Small intestine (tissue), 7 donors: ENCODE measurements around the gene METTL21A. TPM values are rescaled to one million over a fixed set of nuclear protein-coding genes. Genes with fewer than 3 reads are reported as not detected.

Experiments used
- DNase-seq, 2 donors: peaks; one replicate each; pipeline versions ENCODE4 v3.0.0 to v3.0.0-alpha.2; 2013
- FAIRE-seq: peaks from 2 replicates; lab custom pipeline; 2012; peaks lifted over from hg19 to GRCh38; lab: Jason Lieb, UNC
- H3K27ac ChIP-seq, 3 donors: one replicate each; pipeline ENCODE4 v1.5.1; 2013; ENCODE audit warnings: low read length in 2 of 3, mild to moderate bottlenecking in 2 of 3, control low read depth in 1 of 3, inconsistent platforms in 1 of 3, low read depth in 1 of 3, moderate library complexity in 1 of 3
- H3K27me3 ChIP-seq, 3 donors: one replicate each; pipeline ENCODE4 v1.6.1; 2013; ENCODE audit warnings: low read length in 3 of 3, inconsistent platforms in 1 of 3; ENCODE audit not compliant: control insufficient read depth in 3 of 3, insufficient read depth in 3 of 3
- H3K36me3 ChIP-seq, 3 donors: one replicate each; pipeline ENCODE4 v1.6.1; 2013; ENCODE audit warnings: low read length in 3 of 3, inconsistent platforms in 1 of 3, low read depth in 1 of 3, mild to moderate bottlenecking in 1 of 3, moderate library complexity in 1 of 3; ENCODE audit not compliant: control insufficient read depth in 3 of 3, insufficient read depth in 2 of 3
- H3K4me1 ChIP-seq, 3 donors: one replicate each; pipeline ENCODE4 v1.6.1; 2013; ENCODE audit warnings: low read length in 2 of 3, inconsistent platforms in 1 of 3, low read depth in 1 of 3, mild to moderate bottlenecking in 1 of 3, moderate library complexity in 1 of 3; ENCODE audit not compliant: control insufficient read depth in 3 of 3, insufficient read depth in 2 of 3
- H3K4me3 ChIP-seq, 3 donors: one replicate each; pipeline ENCODE4 v1.5.1; 2013; ENCODE audit warnings: low read length in 3 of 3, control low read depth in 1 of 3, inconsistent platforms in 1 of 3, low read depth in 1 of 3, mild to moderate bottlenecking in 1 of 3, moderate library complexity in 1 of 3
- H3K9me3 ChIP-seq, 2 donors: one replicate each; pipeline ENCODE4 v1.6.1; 2013; ENCODE audit warnings: low read depth in 1 of 2, low read length in 1 of 2; ENCODE audit not compliant: control insufficient read depth in 2 of 2, insufficient read depth in 1 of 2
- WGBS, 3 donors: extraction: QIAGEN DNeasy Blood & Tissue Kit; methylation state at CpG; one replicate each; pipeline ENCODE4 v1.1.7; 2013; 5-methylcytosine and 5-hydroxymethylcytosine counted together
- polyA plus RNA-seq, 4 donors: library from polyadenylated mRNA; stranded (reverse) in 3 of 4; unstranded in 1 of 4; fragments of 200-250 nt in 3 of 4; fragments of 120-200 nt in 1 of 4; gene quantifications; one replicate each; pipeline versions ENCODE4 v1.2.1 to v1.2.3, GENCODE V29; 2013
- donor health status: healthy with polysubstance abuse.
- donor health status: control.
- donor health status: control.
- donor health status: Bipolar disorder and iron deficiency.
- donor health status: healthy.

Gene METTL21A
- polyA plus RNA-seq, 4 donors = 7.2 to 19.4 (median 13.8) TPM

- 85 to 91% (median 87%) methylated on average over 7 of the region's 7 CpGs for WGBS, 3 donors
- H3K36me3 ChIP-seq = peaks cover 3 to 8% (median 7%) of the 10 kb centered on the region in 3 donors
- H3K4me1 ChIP-seq = no peaks in the 10 kb centered on the region
These were observed 59.3 kb downstream of the METTL21A start for GRCh38 chr2:207565736-207566500.

More at GRCh38 chr2:207565736-207566500, 59.3 kb downstream of the METTL21A start:
- Histone ChIP-seq H3K4me3 (no peak overlapping the region), H3K27me3 (no peaks in the 10 kb centered on the region), H3K9me3 (no peaks in the 10 kb centered on the region), H3K27ac (no peak overlapping the region)
- DNase-seq (no peak), FAIRE-seq (no peak)

Other genes starting within 250 kb of the METTL21A start
- gene CREB1, start 95.4 kb downstream of the METTL21A start, polyA plus RNA-seq = 10 to 100 TPM in 2 of 4 donors, 1 to 10 TPM in 2; 4.1 to 39.1 (median 10.6) TPM
- gene CCNYL1, start 86.2 kb upstream of the METTL21A start, polyA plus RNA-seq = 10 to 100 TPM in 3 of 4 donors, 1 to 10 TPM in 1; 8.2 to 18.4 (median 15.2) TPM
- gene FZD5, start 144.5 kb upstream of the METTL21A start, polyA plus RNA-seq = 10 to 100 TPM in 3 of 4 donors, 1 to 10 TPM in 1; 8.7 to 43.7 (median 14.4) TPM